ENCODE measurements around the gene CYTIP.

DNA sequence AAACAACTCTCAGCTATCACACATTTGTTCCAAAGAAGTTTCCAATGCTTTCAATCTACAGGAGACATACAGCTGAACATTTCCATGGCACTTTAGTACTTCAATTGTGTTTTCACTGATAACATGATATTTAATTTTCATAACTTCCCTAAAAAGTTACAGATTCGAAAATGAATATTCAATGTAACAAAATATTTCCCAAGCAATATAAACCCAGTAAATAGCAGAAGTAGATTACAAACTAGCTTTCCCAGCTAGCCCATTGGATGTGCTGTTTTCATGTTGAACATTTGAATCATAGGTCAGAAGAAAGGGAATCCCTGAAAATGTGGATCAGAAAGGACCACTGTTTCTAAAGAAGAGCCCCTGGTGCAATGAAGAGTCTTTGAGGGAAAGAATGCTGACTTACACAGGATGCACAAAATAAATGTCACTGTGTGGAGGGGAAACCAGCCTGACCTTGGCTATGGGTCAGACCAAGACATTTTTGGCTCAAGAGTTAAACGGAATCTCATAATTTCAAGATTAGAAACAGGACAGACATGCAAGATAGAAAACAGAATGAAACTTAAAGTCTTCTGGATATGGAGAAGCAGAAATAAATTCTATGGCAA is 22.5 kb downstream of the CYTIP start:
- no peak for TF ChIP-seq CTCF (IDR thresholded peaks at IDR 0.05; ENCODE audit: low read depth, low read length)
- TF ChIP-seq POLR2A (IDR thresholded peaks at IDR 0.05; ENCODE audit: extremely low read depth, insufficient read length), result no peak
